ENCODE results near the gene ALG11. TPM values are rescaled to one million over a fixed set of nuclear protein-coding genes. Genes with fewer than 3 reads are reported as not detected.

Gene ALG11
- total and polyA plus RNA-seq, 5 donors from 2014 or later, result 19.2 to 27.6 (median 23.7) TPM

- no peak overlapping the region for H3K27ac ChIP-seq (ENCODE audit: insufficient read depth, low read length, poor library complexity, severe bottlenecking)
- no peaks in the 10 kb centered on the region for H3K9me3 ChIP-seq (ENCODE audit: control insufficient read depth in 2 of 2, low read length in 2 of 2)
- H3K36me3 ChIP-seq (ENCODE audit: control insufficient read depth, insufficient read depth, low read length), result no peaks in the 10 kb centered on the region
- no peaks in the 10 kb centered on the region for H3K36me3 Mint-ChIP-seq
- no peak overlapping the region for H3K4me3 ChIP-seq (ENCODE audit: low read depth, low read length)
- no peaks in the 10 kb centered on the region for H3K4me1 ChIP-seq (ENCODE audit: control insufficient read depth, insufficient read depth, low read length, poor library complexity, severe bottlenecking)
- no peak overlapping the region for H3K4me3 Mint-ChIP-seq
- H3K27me3 Mint-ChIP-seq, result peaks cover 56% of the 10 kb centered on the region
- no peaks in the 10 kb centered on the region for H3K4me1 Mint-ChIP-seq
- no peak overlapping the region for H3K27ac Mint-ChIP-seq
- peaks cover 0 to 7% (median 3%) of the 10 kb centered on the region in 7 donors for H3K9me3 Mint-ChIP-seq
- ATAC-seq (ENCODE audit: low read depth in 2 of 2), result no peak
- DNase-seq, result no peak
- peaks cover 6% of the 10 kb centered on the region for H3K27me3 ChIP-seq (ENCODE audit: control insufficient read depth, insufficient read depth, low read length)
Observed at GRCh38 chr13:51988988-51989618, 23.1 kb upstream of the ALG11 start.

- Mint-ChIP-seq H3K36me3 (no peaks in the 10 kb centered on the region), H3K4me1 (peaks cover 0 to 3% (median 0%) of the 10 kb centered on the region in 4 donors), H3K27ac (no peak overlapping the region), H3K27me3 (peaks cover 44% of the 10 kb centered on the region), H3K9me3 (no peaks in the 10 kb centered on the region), H3K4me3 (no peak overlapping the region)
- no peak for ATAC-seq (ENCODE audit: low read depth in 2 of 2)
- Histone ChIP-seq H3K4me3 (ENCODE audit: low read depth, low read length) (no peak overlapping the region), H3K27ac (ENCODE audit: insufficient read depth, low read length, poor library complexity, severe bottlenecking) (no peak overlapping the region), H3K9me3 (ENCODE audit: control insufficient read depth in 2 of 2, low read length in 2 of 2) (no peaks in the 10 kb centered on the region), H3K27me3 (ENCODE audit: control insufficient read depth, insufficient read depth, low read length) (peaks cover 12% of the 10 kb centered on the region), H3K36me3 (ENCODE audit: control insufficient read depth, insufficient read depth, low read length) (no peaks in the 10 kb centered on the region), H3K4me1 (ENCODE audit: control insufficient read depth, insufficient read depth, low read length, poor library complexity, severe bottlenecking) (no peaks in the 10 kb centered on the region)
- DNase-seq, result no peak
Observed at GRCh38 chr13:51993713-51994112, 18.5 kb upstream of the ALG11 start.

GRCh38 chr13:51995677-51996551 is 16.3 kb upstream of the ALG11 start:
- ATAC-seq (ENCODE audit: low read depth in 2 of 2) (no peak), DNase-seq (no peak)
- no peak overlapping the region for H3K4me3 Mint-ChIP-seq
- H3K27me3 ChIP-seq (ENCODE audit: control insufficient read depth, insufficient read depth, low read length), result peaks cover 19% of the 10 kb centered on the region
- no peaks in the 10 kb centered on the region for H3K4me1 ChIP-seq (ENCODE audit: control insufficient read depth, insufficient read depth, low read length, poor library complexity, severe bottlenecking)
- H3K27me3 Mint-ChIP-seq, result peaks cover 48% of the 10 kb centered on the region
- H3K4me1 Mint-ChIP-seq, result peaks cover 0 to 3% (median 0%) of the 10 kb centered on the region in 4 donors
- H3K36me3 Mint-ChIP-seq, result no peaks in the 10 kb centered on the region
- H3K36me3 ChIP-seq (ENCODE audit: control insufficient read depth, insufficient read depth, low read length), result no peaks in the 10 kb centered on the region
- H3K27ac ChIP-seq (ENCODE audit: insufficient read depth, low read length, poor library complexity, severe bottlenecking), result no peak overlapping the region
- H3K9me3 Mint-ChIP-seq, result no peaks in the 10 kb centered on the region
- H3K9me3 ChIP-seq (ENCODE audit: control insufficient read depth in 2 of 2, low read length in 2 of 2), result no peaks in the 10 kb centered on the region
- H3K27ac Mint-ChIP-seq, result no peak overlapping the region
- no peak overlapping the region for H3K4me3 ChIP-seq (ENCODE audit: low read depth, low read length)

- Mint-ChIP-seq H3K9me3 (no peaks in the 10 kb centered on the region), H3K4me1 (peaks cover 0 to 3% (median 0%) of the 10 kb centered on the region in 4 donors), H3K4me3 (no peak overlapping the region), H3K36me3 (no peaks in the 10 kb centered on the region), H3K27ac (no peak overlapping the region), H3K27me3 (peaks cover 47% of the 10 kb centered on the region)
- Histone ChIP-seq H3K36me3 (ENCODE audit: control insufficient read depth, insufficient read depth, low read length) (no peaks in the 10 kb centered on the region), H3K4me1 (ENCODE audit: control insufficient read depth, insufficient read depth, low read length, poor library complexity, severe bottlenecking) (no peaks in the 10 kb centered on the region), H3K4me3 (ENCODE audit: low read depth, low read length) (no peak overlapping the region), H3K27ac (ENCODE audit: insufficient read depth, low read length, poor library complexity, severe bottlenecking) (no peak overlapping the region), H3K9me3 (ENCODE audit: control insufficient read depth in 2 of 2, low read length in 2 of 2) (no peaks in the 10 kb centered on the region), H3K27me3 (ENCODE audit: control insufficient read depth, insufficient read depth, low read length) (peaks cover 14% of the 10 kb centered on the region)
- ATAC-seq (ENCODE audit: low read depth in 2 of 2) (no peak), DNase-seq (no peak)
Observed at GRCh38 chr13:51996641-51997040, 15.6 kb upstream of the ALG11 start.

- H3K4me1 ChIP-seq (ENCODE audit: control insufficient read depth, insufficient read depth, low read length, poor library complexity, severe bottlenecking), result no peaks in the 10 kb centered on the region
- no peak for ATAC-seq (ENCODE audit: low read depth in 2 of 2)
- Mint-ChIP-seq H3K36me3 (no peaks in the 10 kb centered on the region), H3K27ac (no peak overlapping the region), H3K9me3 (no peaks in the 10 kb centered on the region), H3K27me3 (peaks cover 44% of the 10 kb centered on the region), H3K4me1 (peaks cover 0 to 3% (median 0%) of the 10 kb centered on the region in 4 donors), H3K4me3 (no peak overlapping the region)
- no peak overlapping the region for H3K27ac ChIP-seq (ENCODE audit: insufficient read depth, low read length, poor library complexity, severe bottlenecking)
- no peaks in the 10 kb centered on the region for H3K36me3 ChIP-seq (ENCODE audit: control insufficient read depth, insufficient read depth, low read length)
- DNase-seq, result no peak
- H3K27me3 ChIP-seq (ENCODE audit: control insufficient read depth, insufficient read depth, low read length), result peaks cover 13% of the 10 kb centered on the region
- H3K9me3 ChIP-seq (ENCODE audit: control insufficient read depth in 2 of 2, low read length in 2 of 2), result no peaks in the 10 kb centered on the region
- no peak overlapping the region for H3K4me3 ChIP-seq (ENCODE audit: low read depth, low read length)
Observed at GRCh38 chr13:51997186-51997585, 15.0 kb upstream of the ALG11 start.

- H3K36me3 Mint-ChIP-seq, result no peaks in the 10 kb centered on the region
- DNase-seq (no peak), ATAC-seq (ENCODE audit: low read depth in 2 of 2) (no peak)
- H3K4me1 ChIP-seq (ENCODE audit: control insufficient read depth, insufficient read depth, low read length, poor library complexity, severe bottlenecking), result no peaks in the 10 kb centered on the region
- peaks cover 0 to 3% (median 0%) of the 10 kb centered on the region in 4 donors for H3K4me1 Mint-ChIP-seq
- no peak overlapping the region for H3K4me3 ChIP-seq (ENCODE audit: low read depth, low read length)
- peaks cover 13% of the 10 kb centered on the region for H3K27me3 ChIP-seq (ENCODE audit: control insufficient read depth, insufficient read depth, low read length)
- no peaks in the 10 kb centered on the region for H3K36me3 ChIP-seq (ENCODE audit: control insufficient read depth, insufficient read depth, low read length)
- H3K27ac ChIP-seq (ENCODE audit: insufficient read depth, low read length, poor library complexity, severe bottlenecking), result no peak overlapping the region
- peaks cover 44% of the 10 kb centered on the region for H3K27me3 Mint-ChIP-seq
- H3K4me3 Mint-ChIP-seq, result no peak overlapping the region
- H3K9me3 ChIP-seq (ENCODE audit: control insufficient read depth in 2 of 2, low read length in 2 of 2), result no peaks in the 10 kb centered on the region
- H3K27ac Mint-ChIP-seq, result no peak overlapping the region
- H3K9me3 Mint-ChIP-seq, result no peaks in the 10 kb centered on the region
Observed at GRCh38 chr13:51997641-51998330, 14.4 kb upstream of the ALG11 start.

GRCh38 chr13:51998723-51999509 is 13.3 kb upstream of the ALG11 start:
- no peaks in the 10 kb centered on the region for H3K9me3 Mint-ChIP-seq
- no peaks in the 10 kb centered on the region for H3K36me3 Mint-ChIP-seq
- no peak for ATAC-seq (ENCODE audit: low read depth in 2 of 2)
- Histone ChIP-seq H3K27ac (ENCODE audit: insufficient read depth, low read length, poor library complexity, severe bottlenecking) (no peak overlapping the region), H3K4me3 (ENCODE audit: low read depth, low read length) (no peak overlapping the region), H3K4me1 (ENCODE audit: control insufficient read depth, insufficient read depth, low read length, poor library complexity, severe bottlenecking) (no peaks in the 10 kb centered on the region), H3K9me3 (ENCODE audit: control insufficient read depth in 2 of 2, low read length in 2 of 2) (no peaks in the 10 kb centered on the region), H3K27me3 (ENCODE audit: control insufficient read depth, insufficient read depth, low read length) (peaks cover 13% of the 10 kb centered on the region), H3K36me3 (ENCODE audit: control insufficient read depth, insufficient read depth, low read length) (no peaks in the 10 kb centered on the region)
- H3K27me3 Mint-ChIP-seq, result peaks cover 45% of the 10 kb centered on the region
- no peak overlapping the region for H3K4me3 Mint-ChIP-seq
- no peak for DNase-seq
- peaks cover 0 to 3% (median 0%) of the 10 kb centered on the region in 4 donors for H3K4me1 Mint-ChIP-seq
- H3K27ac Mint-ChIP-seq, result no peak overlapping the region

Measured in CD4-positive, CD25-positive, alpha-beta regulatory T cell (primary cell).